Activated CD4-positive, alpha-beta T cell treated with anti-CD3 and anti-CD28 coated beads for 48 hours (primary cell): ENCODE measurements around the gene SBNO2.

Source experiments
- DNase-seq: peaks from one replicate; pipeline ENCODE4 v3.0.0-alpha.2; 2020

SBNO2 gene

GRCh38 chr19:1168572-1169410, 5.3 kb downstream of the SBNO2 start:
- DNase-seq: no peak

- no peak for DNase-seq
Measured at GRCh38 chr19:1167687-1168571, 6.1 kb downstream of the SBNO2 start.

GRCh38 chr19:1166872-1167573, 7.0 kb downstream of the SBNO2 start:
- DNase-seq: no peak

- DNase-seq: no peak
Measured at GRCh38 chr19:1164684-1165531, 9.2 kb downstream of the SBNO2 start.

- DNase-seq: no peak
Measured at GRCh38 chr19:1163934-1164683, 10.0 kb downstream of the SBNO2 start.

GRCh38 chr19:1163283-1163933, 10.7 kb downstream of the SBNO2 start:
- DNase-seq: no peak

- DNase-seq: no peak
Measured at GRCh38 chr19:1162404-1163282, 11.4 kb downstream of the SBNO2 start.

GRCh38 chr19:1161716-1162115, 12.4 kb downstream of the SBNO2 start:
- no peak for DNase-seq

- no peak for DNase-seq
Measured at GRCh38 chr19:1159864-1160595, 14.0 kb downstream of the SBNO2 start.

GRCh38 chr19:1158885-1159448, 15.1 kb downstream of the SBNO2 start:
- no peak for DNase-seq

- no peak for DNase-seq
Measured at GRCh38 chr19:1157931-1158884, 15.9 kb downstream of the SBNO2 start.

- no peak for DNase-seq
Measured at GRCh38 chr19:1156830-1157615, 17.0 kb downstream of the SBNO2 start.

- no peak for DNase-seq
Measured at GRCh38 chr19:1156305-1156801, 17.7 kb downstream of the SBNO2 start.

GRCh38 chr19:1155352-1156304, 18.4 kb downstream of the SBNO2 start:
- DNase-seq: no peak

GRCh38 chr19:1154731-1155351, 19.2 kb downstream of the SBNO2 start:
- DNase-seq: no peak
